Measurements from ENCODE around the gene SLC43A1.
"Not testable (repeated sequence)": the region's sequence is repeated elsewhere in the genome, so short reads cannot be mapped to it uniquely, and the experiment has no call there.

SLC43A1 gene

GRCh38 chr11:57446055-57446454 lies 69.4 kb downstream of the SLC43A1 start:
- no peaks in the 10 kb centered on the region for H3K9me3 ChIP-seq (ENCODE audit: control insufficient read depth, low read length)
- H3K27ac ChIP-seq (ENCODE audit: insufficient read depth, low read depth, low read length, poor library complexity, severe bottlenecking): no peak overlapping the region
- no peaks in the 10 kb centered on the region for H3K36me3 ChIP-seq (ENCODE audit: control insufficient read depth, insufficient read depth, low read length)
- no peak overlapping the region for H3K4me3 ChIP-seq (ENCODE audit: insufficient read depth, low read depth, low read length)
- WGBS, 2 experiments: 86 to 87% methylated on average over 1 of the region's 1 CpG
- peaks cover 4% of the 10 kb centered on the region for H3K27me3 ChIP-seq (ENCODE audit: control insufficient read depth, insufficient read depth, low read length, poor library complexity, severe bottlenecking)
- H3K4me1 ChIP-seq (ENCODE audit: control insufficient read depth, insufficient read depth, low read length): no peaks in the 10 kb centered on the region

- H3K27me3 ChIP-seq (ENCODE audit: control insufficient read depth, insufficient read depth, low read length, poor library complexity, severe bottlenecking); H3K9me3 ChIP-seq (ENCODE audit: control insufficient read depth, low read length); H3K27ac ChIP-seq (ENCODE audit: insufficient read depth, low read depth, low read length, poor library complexity, severe bottlenecking); H3K4me3 ChIP-seq (ENCODE audit: insufficient read depth, low read depth, low read length); H3K36me3 ChIP-seq (ENCODE audit: control insufficient read depth, insufficient read depth, low read length); H3K4me1 ChIP-seq (ENCODE audit: control insufficient read depth, insufficient read depth, low read length): not testable (repeated sequence)
- 84% methylated on average over 9 of the region's 9 CpGs for WGBS, 2 experiments
These were observed 70.4 kb downstream of the SLC43A1 start for GRCh38 chr11:57445122-57445394.

- Histone ChIP-seq H3K4me1 (ENCODE audit: control insufficient read depth, insufficient read depth, low read length) (no peaks in the 10 kb centered on the region), H3K36me3 (ENCODE audit: control insufficient read depth, insufficient read depth, low read length) (no peaks in the 10 kb centered on the region)
These were observed 71.0 kb downstream of the SLC43A1 start for GRCh38 chr11:57444362-57445121.

GRCh38 chr11:57440744-57441414 lies 74.6 kb downstream of the SLC43A1 start:
- Histone ChIP-seq H3K27me3 (ENCODE audit: control insufficient read depth, insufficient read depth, low read length, poor library complexity, severe bottlenecking) (no peaks in the 10 kb centered on the region), H3K27ac (ENCODE audit: insufficient read depth, low read depth, low read length, poor library complexity, severe bottlenecking) (no peak overlapping the region), H3K9me3 (ENCODE audit: control insufficient read depth, low read length) (no peaks in the 10 kb centered on the region), H3K36me3 (ENCODE audit: control insufficient read depth, insufficient read depth, low read length) (no peaks in the 10 kb centered on the region), H3K4me1 (ENCODE audit: control insufficient read depth, insufficient read depth, low read length) (no peaks in the 10 kb centered on the region), H3K4me3 (ENCODE audit: insufficient read depth, low read depth, low read length) (no peak overlapping the region)
- 88 to 93% methylated on average over 4 of the region's 4 CpGs for WGBS, 2 experiments

More at GRCh38 chr11:57444362-57445121, 71.0 kb downstream of the SLC43A1 start:
- WGBS, 2 experiments: 89 to 93% methylated on average over 9 of the region's 9 CpGs
- Histone ChIP-seq H3K27me3 (ENCODE audit: control insufficient read depth, insufficient read depth, low read length, poor library complexity, severe bottlenecking) (no peaks in the 10 kb centered on the region), H3K27ac (ENCODE audit: insufficient read depth, low read depth, low read length, poor library complexity, severe bottlenecking) (no peak overlapping the region), H3K9me3 (ENCODE audit: control insufficient read depth, low read length) (no peaks in the 10 kb centered on the region), H3K4me3 (ENCODE audit: insufficient read depth, low read depth, low read length) (no peak overlapping the region)

GRCh38 chr11:57439786-57440185 lies 75.7 kb downstream of the SLC43A1 start:
- Histone ChIP-seq H3K4me3 (ENCODE audit: insufficient read depth, low read depth, low read length) (no peak overlapping the region), H3K27ac (ENCODE audit: insufficient read depth, low read depth, low read length, poor library complexity, severe bottlenecking) (no peak overlapping the region), H3K4me1 (ENCODE audit: control insufficient read depth, insufficient read depth, low read length) (no peaks in the 10 kb centered on the region), H3K27me3 (ENCODE audit: control insufficient read depth, insufficient read depth, low read length, poor library complexity, severe bottlenecking) (no peaks in the 10 kb centered on the region), H3K36me3 (ENCODE audit: control insufficient read depth, insufficient read depth, low read length) (no peaks in the 10 kb centered on the region), H3K9me3 (ENCODE audit: control insufficient read depth, low read length) (no peaks in the 10 kb centered on the region)
- 86% methylated on average over 6 of the region's 6 CpGs for WGBS, 2 experiments

- Histone ChIP-seq H3K36me3 (ENCODE audit: control insufficient read depth, insufficient read depth, low read length) (no peaks in the 10 kb centered on the region), H3K4me3 (ENCODE audit: insufficient read depth, low read depth, low read length) (no peak overlapping the region), H3K4me1 (ENCODE audit: control insufficient read depth, insufficient read depth, low read length) (no peaks in the 10 kb centered on the region), H3K27me3 (ENCODE audit: control insufficient read depth, insufficient read depth, low read length, poor library complexity, severe bottlenecking) (no peaks in the 10 kb centered on the region), H3K27ac (ENCODE audit: insufficient read depth, low read depth, low read length, poor library complexity, severe bottlenecking) (no peak overlapping the region), H3K9me3 (ENCODE audit: control insufficient read depth, low read length) (no peaks in the 10 kb centered on the region)
- 91 to 93% methylated on average over 12 of the region's 12 CpGs for WGBS, 2 experiments
These were observed 76.9 kb downstream of the SLC43A1 start for GRCh38 chr11:57438345-57439285.

- no peak overlapping the region for H3K4me3 ChIP-seq (ENCODE audit: insufficient read depth, low read depth, low read length)
- H3K27ac ChIP-seq (ENCODE audit: insufficient read depth, low read depth, low read length, poor library complexity, severe bottlenecking): no peak overlapping the region
- H3K36me3 ChIP-seq (ENCODE audit: control insufficient read depth, insufficient read depth, low read length): no peaks in the 10 kb centered on the region
- H3K4me1 ChIP-seq (ENCODE audit: control insufficient read depth, insufficient read depth, low read length): no peaks in the 10 kb centered on the region
- 89 to 93% methylated on average over 7 of the region's 7 CpGs for WGBS, 2 experiments
- H3K27me3 ChIP-seq (ENCODE audit: control insufficient read depth, insufficient read depth, low read length, poor library complexity, severe bottlenecking): no peaks in the 10 kb centered on the region
- H3K9me3 ChIP-seq (ENCODE audit: control insufficient read depth, low read length): no peaks in the 10 kb centered on the region
These were observed 79.5 kb downstream of the SLC43A1 start for GRCh38 chr11:57436031-57436430.

GRCh38 chr11:57434640-57435546 lies 80.6 kb downstream of the SLC43A1 start:
- Histone ChIP-seq H3K4me1 (ENCODE audit: control insufficient read depth, insufficient read depth, low read length) (no peaks in the 10 kb centered on the region), H3K36me3 (ENCODE audit: control insufficient read depth, insufficient read depth, low read length) (no peaks in the 10 kb centered on the region), H3K4me3 (ENCODE audit: insufficient read depth, low read depth, low read length) (no peak overlapping the region), H3K27ac (ENCODE audit: insufficient read depth, low read depth, low read length, poor library complexity, severe bottlenecking) (no peak overlapping the region), H3K27me3 (ENCODE audit: control insufficient read depth, insufficient read depth, low read length, poor library complexity, severe bottlenecking) (peaks cover 4% of the 10 kb centered on the region), H3K9me3 (ENCODE audit: control insufficient read depth, low read length) (no peaks in the 10 kb centered on the region)
- WGBS, 2 experiments: 87 to 88% methylated on average over 15 of the region's 15 CpGs

Data from ectodermal cell (in vitro differentiated cells).